Brain microvascular endothelial cell (primary cell): ENCODE measurements around the gene MPDU1.

Experiments
- DNase-seq: peaks from one replicate; pipeline ENCODE4 v3.0.0-alpha.2; 2020
- H3K27ac ChIP-seq: fragments of 250-450 bp; sonication (Bioruptor Pico); 2 replicates; pipeline ENCODE4 v1.5.1; 2020; ENCODE audit warnings: mild to moderate bottlenecking, moderate library complexity
- H3K27me3 ChIP-seq: fragments of 250-450 bp; sonication (Bioruptor Pico); replicated peaks from 2 replicates; pipeline ENCODE4 v1.5.1; 2020; ENCODE audit warnings: mild to moderate bottlenecking
- H3K36me3 ChIP-seq: fragments of 250-450 bp; sonication (Bioruptor Pico); replicated peaks from 2 replicates; pipeline ENCODE4 v1.5.1; 2020; ENCODE audit warnings: mild to moderate bottlenecking
- H3K4me3 ChIP-seq: 2 replicates; pipeline ENCODE4 v1.5.1; 2011; ENCODE audit warnings: low read depth, mild to moderate bottlenecking, control low read depth, low read length, moderate library complexity
- in situ Hi-C: cut with HindIII; loops from 2 replicates; pipeline ENCODE4 v1.10.0; 2017; ENCODE audit warnings: low sequenced_read_pairs, low pct_ligation_motif_present
- TF ChIP-seq, protein P1 (sequence below): IDR thresholded peaks from 2 replicates; pipeline ENCODE4 v1.5.1; 2011; ENCODE audit warnings: low read depth, mild to moderate bottlenecking, moderate library complexity, low read length, control low read depth, inconsistent platforms; ENCODE audit errors: missing control alignments

MPDU1 gene

DNA sequence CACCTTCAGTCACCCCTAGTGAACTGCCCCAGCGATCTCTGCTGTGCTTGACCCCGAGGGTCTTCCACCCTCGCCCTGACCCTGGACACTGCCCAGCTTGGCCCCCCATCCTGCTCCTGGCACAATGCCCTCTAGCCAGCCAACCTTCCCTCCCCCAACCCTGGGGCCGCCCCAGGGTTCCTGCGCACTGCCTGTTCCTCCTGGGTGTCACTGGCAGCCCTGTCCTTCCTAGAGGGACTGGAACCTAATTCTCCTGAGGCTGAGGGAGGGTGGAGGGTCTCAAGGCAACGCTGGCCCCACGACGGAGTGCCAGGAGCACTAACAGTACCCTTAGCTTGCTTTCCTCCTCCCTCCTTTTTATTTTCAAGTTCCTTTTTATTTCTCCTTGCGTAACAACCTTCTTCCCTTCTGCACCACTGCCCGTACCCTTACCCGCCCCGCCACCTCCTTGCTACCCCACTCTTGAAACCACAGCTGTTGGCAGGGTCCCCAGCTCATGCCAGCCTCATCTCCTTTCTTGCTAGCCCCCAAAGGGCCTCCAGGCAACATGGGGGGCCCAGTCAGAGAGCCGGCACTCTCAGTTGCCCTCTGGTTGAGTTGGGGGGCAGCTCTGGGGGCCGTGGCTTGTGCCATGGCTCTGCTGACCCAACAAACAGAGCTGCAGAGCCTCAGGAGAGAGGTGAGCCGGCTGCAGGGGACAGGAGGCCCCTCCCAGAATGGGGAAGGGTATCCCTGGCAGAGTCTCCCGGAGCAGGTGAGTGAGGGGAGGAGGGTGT is 24.9 kb upstream of the MPDU1 start, which contains the start of gene TNFSF13:
Gene TNFSF13 (plus strand): TSS at position 207 of the 776 bp plus-strand sequence. CDS start 290 bp downstream, at position 497.
- in situ Hi-C loops = no loop called here
- peak within 1 kb of the TSS; percentile 12 for H3K4me3 ChIP-seq
- no peaks in the 10 kb centered on the region for H3K27me3 ChIP-seq
- H3K36me3 ChIP-seq = no peaks in the 10 kb centered on the region
- DNase-seq = no peak
- no peak within 1 kb of the TSS for H3K27ac ChIP-seq
- TF ChIP-seq, protein P1, sequence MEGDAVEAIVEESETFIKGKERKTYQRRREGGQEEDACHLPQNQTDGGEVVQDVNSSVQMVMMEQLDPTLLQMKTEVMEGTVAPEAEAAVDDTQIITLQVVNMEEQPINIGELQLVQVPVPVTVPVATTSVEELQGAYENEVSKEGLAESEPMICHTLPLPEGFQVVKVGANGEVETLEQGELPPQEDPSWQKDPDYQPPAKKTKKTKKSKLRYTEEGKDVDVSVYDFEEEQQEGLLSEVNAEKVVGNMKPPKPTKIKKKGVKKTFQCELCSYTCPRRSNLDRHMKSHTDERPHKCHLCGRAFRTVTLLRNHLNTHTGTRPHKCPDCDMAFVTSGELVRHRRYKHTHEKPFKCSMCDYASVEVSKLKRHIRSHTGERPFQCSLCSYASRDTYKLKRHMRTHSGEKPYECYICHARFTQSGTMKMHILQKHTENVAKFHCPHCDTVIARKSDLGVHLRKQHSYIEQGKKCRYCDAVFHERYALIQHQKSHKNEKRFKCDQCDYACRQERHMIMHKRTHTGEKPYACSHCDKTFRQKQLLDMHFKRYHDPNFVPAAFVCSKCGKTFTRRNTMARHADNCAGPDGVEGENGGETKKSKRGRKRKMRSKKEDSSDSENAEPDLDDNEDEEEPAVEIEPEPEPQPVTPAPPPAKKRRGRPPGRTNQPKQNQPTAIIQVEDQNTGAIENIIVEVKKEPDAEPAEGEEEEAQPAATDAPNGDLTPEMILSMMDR = no peak

DNA sequence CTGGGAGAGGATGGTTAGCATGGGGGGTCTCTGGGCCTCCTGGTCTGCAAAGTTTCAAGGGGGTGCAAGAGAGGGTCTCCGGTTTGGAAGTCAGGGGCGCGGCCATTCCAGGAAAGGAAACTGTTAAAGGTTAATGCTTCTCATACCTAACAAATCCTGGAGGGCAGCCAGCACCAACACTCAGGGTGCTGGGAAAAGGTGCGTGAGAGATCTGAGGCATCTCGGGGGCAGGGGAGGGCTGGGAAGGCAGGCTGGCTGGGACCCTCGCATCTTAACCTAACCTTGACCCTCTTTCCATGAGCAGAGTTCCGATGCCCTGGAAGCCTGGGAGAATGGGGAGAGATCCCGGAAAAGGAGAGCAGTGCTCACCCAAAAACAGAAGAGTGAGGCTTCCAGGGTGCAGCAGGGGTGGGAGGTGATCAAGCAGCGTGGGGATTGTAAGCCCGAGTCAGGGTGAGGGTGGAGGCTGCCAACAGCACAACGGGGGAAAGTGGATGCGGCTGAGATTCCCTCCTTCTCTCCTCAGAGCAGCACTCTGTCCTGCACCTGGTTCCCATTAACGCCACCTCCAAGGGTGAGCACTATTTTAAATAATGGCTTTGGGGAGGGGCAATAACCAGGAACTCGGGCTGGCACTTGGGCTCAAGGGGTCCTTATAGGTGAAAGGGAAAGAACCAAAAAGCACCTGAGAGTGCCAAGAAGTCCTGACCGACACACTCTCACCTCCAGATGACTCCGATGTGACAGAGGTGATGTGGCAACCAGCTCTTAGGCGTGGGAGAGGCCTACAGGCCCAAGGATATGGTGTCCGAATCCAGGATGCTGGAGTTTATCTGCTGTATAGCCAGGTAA is 24.1 kb upstream of the MPDU1 start:
- Histone ChIP-seq H3K27ac (no peak overlapping the region), H3K27me3 (no peaks in the 10 kb centered on the region), H3K36me3 (peaks cover 8% of the 10 kb centered on the region), H3K4me3 (no peak overlapping the region)
- DNase-seq = no peak
- TF ChIP-seq, protein P1 = no peak
- in situ Hi-C loops = no loop called here

DNA sequence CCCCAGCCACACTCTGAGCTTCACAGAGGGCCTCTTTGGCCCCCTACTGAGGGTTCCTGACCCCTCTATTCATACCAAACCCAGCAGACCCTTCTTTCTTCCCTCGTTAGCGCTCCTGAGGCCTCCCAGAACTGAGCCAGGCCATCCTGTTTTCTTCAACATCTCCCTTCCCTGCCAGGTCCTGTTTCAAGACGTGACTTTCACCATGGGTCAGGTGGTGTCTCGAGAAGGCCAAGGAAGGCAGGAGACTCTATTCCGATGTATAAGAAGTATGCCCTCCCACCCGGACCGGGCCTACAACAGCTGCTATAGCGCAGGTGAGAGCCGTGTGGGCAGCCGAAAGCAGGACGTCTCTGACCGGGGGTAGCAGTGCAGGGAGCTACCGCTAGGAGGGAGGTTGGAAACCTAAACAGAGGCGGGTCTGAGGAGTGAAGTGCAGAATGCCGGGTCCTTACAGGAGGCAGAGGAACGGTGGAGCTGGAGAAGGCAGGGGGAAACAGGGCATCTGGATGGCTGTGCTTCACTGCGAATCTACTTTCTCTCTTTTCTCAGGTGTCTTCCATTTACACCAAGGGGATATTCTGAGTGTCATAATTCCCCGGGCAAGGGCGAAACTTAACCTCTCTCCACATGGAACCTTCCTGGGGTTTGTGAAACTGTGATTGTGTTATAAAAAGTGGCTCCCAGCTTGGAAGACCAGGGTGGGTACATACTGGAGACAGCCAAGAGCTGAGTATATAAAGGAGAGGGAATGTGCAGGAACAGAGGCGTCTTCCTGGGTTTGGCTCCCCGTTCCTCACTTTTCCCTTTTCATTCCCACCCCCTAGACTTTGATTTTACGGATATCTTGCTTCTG is 23.3 kb upstream of the MPDU1 start:
- TF ChIP-seq, protein P1 = peak; percentile 90
- H3K36me3 ChIP-seq = peaks cover 15% of the 10 kb centered on the region
- no peaks in the 10 kb centered on the region for H3K27me3 ChIP-seq
- in situ Hi-C loops = no loop called here
- no peak overlapping the region for H3K27ac ChIP-seq
- peak; percentile 49 for DNase-seq
- H3K4me3 ChIP-seq = peak overlapping the region; percentile 83

DNA sequence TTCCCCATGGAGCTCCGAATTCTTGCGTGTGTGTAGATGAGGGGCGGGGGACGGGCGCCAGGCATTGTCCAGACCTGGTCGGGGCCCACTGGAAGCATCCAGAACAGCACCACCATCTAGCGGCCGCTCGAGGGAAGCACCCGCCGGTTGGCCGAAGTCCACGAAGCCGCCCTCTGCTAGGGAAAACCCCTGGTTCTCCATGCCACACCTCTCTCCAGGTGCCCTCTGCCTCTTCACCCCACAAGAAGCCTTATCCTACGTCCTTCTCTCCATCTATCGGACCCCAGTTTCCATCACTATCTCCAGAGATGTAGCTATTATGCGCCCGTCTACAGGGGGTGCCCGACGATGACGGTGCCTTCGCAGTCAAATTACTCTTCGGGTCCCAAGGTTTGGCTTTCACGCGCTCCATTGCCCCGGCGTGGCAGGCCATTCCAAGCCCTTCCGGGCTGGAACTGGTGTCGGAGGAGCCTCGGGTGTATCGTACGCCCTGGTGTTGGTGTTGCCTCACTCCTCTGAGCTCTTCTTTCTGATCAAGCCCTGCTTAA is 22.6 kb upstream of the MPDU1 start:
- TF ChIP-seq, protein P1 = peak; percentile 90
- H3K27me3 ChIP-seq = no peaks in the 10 kb centered on the region
- peak; percentile 84 for DNase-seq
- peak overlapping the region; percentile 83 for H3K4me3 ChIP-seq
- peaks cover 21% of the 10 kb centered on the region for H3K36me3 ChIP-seq
- H3K27ac ChIP-seq = peak overlapping the region; percentile 59
- in situ Hi-C loops = no loop called here

DNA sequence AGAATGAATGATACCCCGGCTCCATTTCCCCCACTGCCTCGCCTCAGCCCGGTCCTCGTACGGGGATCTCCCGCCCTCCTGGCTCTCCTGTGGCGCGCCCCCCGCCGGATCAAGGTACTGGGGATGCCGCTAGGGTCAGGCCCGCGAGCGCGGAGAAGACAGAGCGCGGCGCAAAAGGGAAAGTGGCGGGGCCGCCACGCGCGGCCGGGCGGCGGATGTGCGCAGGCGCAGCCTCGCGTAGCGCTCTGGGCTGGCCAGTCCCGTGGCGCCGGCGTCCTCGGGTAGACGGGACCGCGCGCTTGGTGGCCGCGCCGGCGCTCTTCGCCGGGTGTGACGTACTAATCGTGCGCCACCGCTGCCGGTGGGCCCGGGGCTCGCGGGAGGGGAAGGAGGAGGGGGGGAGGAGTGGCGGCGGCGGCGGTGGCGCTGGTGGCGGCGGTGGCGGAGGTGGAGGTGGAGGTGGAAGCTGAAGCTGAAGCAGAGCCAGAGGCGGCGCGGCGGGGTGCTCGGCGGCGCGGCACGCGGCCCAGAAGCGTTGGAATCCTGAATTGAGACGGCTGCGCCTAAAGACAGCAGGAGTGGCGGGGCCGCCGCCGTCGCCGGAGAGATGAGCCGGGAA is 22.0 kb upstream of the MPDU1 start, which contains the start of gene SENP3:
Gene SENP3 (plus strand): TSS at position 331 of the 619 bp plus-strand sequence. CDS start 1,158 bp downstream, outside the sequence.
- no peaks in the 10 kb centered on the region for H3K27me3 ChIP-seq
- peaks cover 23% of the 10 kb centered on the region for H3K36me3 ChIP-seq
- in situ Hi-C loops = no loop called here
- peak; percentile 72 for DNase-seq
- peak within 1 kb of the TSS; percentile 59 for H3K27ac ChIP-seq
- TF ChIP-seq, protein P1 = no peak
- peak within 1 kb of the TSS; percentile 83 for H3K4me3 ChIP-seq
